Heart right ventricle (tissue), 16 donors: ENCODE results near the gene PLB1. TPM values are rescaled to one million over a fixed set of nuclear protein-coding genes. Genes with fewer than 3 reads are reported as not detected.

Experiments
- ATAC-seq, 8 donors: fragments of 200-7000 bp; cut with Tn5 transposase; one replicate each; pipeline ENCODE4 v1.9.1; 2020; ENCODE audit warnings: mild to moderate bottlenecking in 8 of 8, moderate library complexity in 8 of 8, moderate number of reproducible peaks in 1 of 8
- DNase-seq, 2 donors: peaks; one replicate each; pipeline ENCODE4 v3.0.0-alpha.2; 2020
- H3K27ac ChIP-seq, 10 donors: fragments of 200-600 bp; sonication (generic) in 2 of 10; one replicate each; pipeline versions ENCODE4 v1.5.0 to v1.8.0; 2020 to 2022; ENCODE audit warnings: mild to moderate bottlenecking in 3 of 10
- H3K27me3 ChIP-seq, 7 donors: fragments of 200-600 bp; one replicate each; pipeline ENCODE4 v1.8.0; 2021 to 2022; ENCODE audit warnings: mild to moderate bottlenecking in 2 of 7
- H3K36me3 ChIP-seq, 9 donors: fragments of 200-600 bp; sonication (generic) in 1 of 9; one replicate each; pipeline versions ENCODE4 v1.5.0 to v1.8.0; 2020 to 2022; ENCODE audit warnings: mild to moderate bottlenecking in 2 of 9
- H3K4me1 ChIP-seq, 9 donors: fragments of 200-600 bp; sonication (generic) in 1 of 9; one replicate each; pipeline versions ENCODE4 v1.5.0 to v1.8.0; 2020 to 2022; ENCODE audit warnings: mild to moderate bottlenecking in 4 of 9
- H3K4me3 ChIP-seq, 10 donors: fragments of 200-600 bp; sonication (generic) in 2 of 10; one replicate each; pipeline versions ENCODE4 v1.5.0 to v1.8.0; 2020 to 2022; ENCODE audit warnings: mild to moderate bottlenecking in 7 of 10, moderate library complexity in 2 of 10
- H3K9me3 ChIP-seq, 11 donors: fragments of 200-600 bp in 10 of 11; sonication (generic) in 2 of 11; one replicate each; pipeline versions ENCODE4 v1.5.0 to v1.8.0; 2013 to 2022; ENCODE audit warnings: mild to moderate bottlenecking in 2 of 11, control low read depth in 1 of 11, moderate library complexity in 1 of 11
- CTCF ChIP-seq, 9 donors: fragments of 200-600 bp; sonication (generic) in 2 of 9; IDR thresholded peaks; one replicate each; pipeline versions ENCODE4 v1.5.0 to v1.8.0; 2021 to 2022; ENCODE audit warnings: antibody characterized with exemption in 9 of 9, mild to moderate bottlenecking in 5 of 9, moderate library complexity in 1 of 9
- WGBS, 2 donors: extraction: QIAGEN DNeasy Blood & Tissue Kit; methylation state at CpG; one replicate each; pipeline ENCODE4 v1.1.7; 2013; ENCODE audit warnings: inconsistent platforms in 1 of 2; 5-methylcytosine and 5-hydroxymethylcytosine counted together
- intact Hi-C, 10 donors: fragments of 100-400 bp; cut with DNase I; formaldehyde crosslinking; loops; one replicate each; pipeline versions ENCODE4 v1.11.1 to v1.14.2; 2022
- polyA plus RNA-seq, 2 donors: library from polyadenylated mRNA; stranded (reverse); fragments of 200-250 nt; gene quantifications; one replicate each; pipeline ENCODE4 v1.2.3, GENCODE V29; 2013
- total RNA-seq, 10 donors: library from RNA; stranded (reverse); fragmentation: NEBNext Ultra II Directional in 3 of 10; extraction: Animal tissue kit (Norgen Biotek cat#: 25700) in 3 of 10; gene quantifications; one replicate each; pipeline versions ENCODE4 v1.2.1 to v1.2.4, GENCODE V29; 2021 to 2023
- donor health status: Arrhythmogenic right ventricular cardiomyopathy.
- donor health status: ischemic (EF 13 %, LVEDD 7.1; RV severe dilation, severe dysfunction).
- donor health status: healthy with polysubstance abuse.
- donor health status: DM: no; HTN: yes; CAD: no.
- donor health status: DM: no; HTN: no; CAD: no.
- donor health status: ischemic (EF 25% LVEDD 6.9; RV normal size, moderate dysfunction).
- donor health status: ischemic (EF 25% LVEDD 5.7; RV mildly dilated, moderate dysfunction).
- donor health status: healthy.
- donor health status: DM: yes; HTN: yes; CAD: no.
- donor health status: Ischemic cardiomyopathy.
- donor health status: ischemic (EF 35%, LVEDD 5.7; RV mildly dilated, moderate dysfunction).
- donor health status: nonischemic (EF 11% LVEDD 7.7; RV severe dilation, severe dysfunction).
- donor health status: DM: yes; HTN: yes; CAD: no.
- donor health status: PGD.
- donor health status: ischemic (EF 29% LVEDD 5.4; RV normal size, mild dysfunction).
- donor health status: nonischemic (EF 23%, LVEDD 6.1; RV moderate dilation, normal function).

PLB1 gene
- total and polyA plus RNA-seq, 12 donors = 0.34 to 6.1 (median 1.4) TPM

DNA sequence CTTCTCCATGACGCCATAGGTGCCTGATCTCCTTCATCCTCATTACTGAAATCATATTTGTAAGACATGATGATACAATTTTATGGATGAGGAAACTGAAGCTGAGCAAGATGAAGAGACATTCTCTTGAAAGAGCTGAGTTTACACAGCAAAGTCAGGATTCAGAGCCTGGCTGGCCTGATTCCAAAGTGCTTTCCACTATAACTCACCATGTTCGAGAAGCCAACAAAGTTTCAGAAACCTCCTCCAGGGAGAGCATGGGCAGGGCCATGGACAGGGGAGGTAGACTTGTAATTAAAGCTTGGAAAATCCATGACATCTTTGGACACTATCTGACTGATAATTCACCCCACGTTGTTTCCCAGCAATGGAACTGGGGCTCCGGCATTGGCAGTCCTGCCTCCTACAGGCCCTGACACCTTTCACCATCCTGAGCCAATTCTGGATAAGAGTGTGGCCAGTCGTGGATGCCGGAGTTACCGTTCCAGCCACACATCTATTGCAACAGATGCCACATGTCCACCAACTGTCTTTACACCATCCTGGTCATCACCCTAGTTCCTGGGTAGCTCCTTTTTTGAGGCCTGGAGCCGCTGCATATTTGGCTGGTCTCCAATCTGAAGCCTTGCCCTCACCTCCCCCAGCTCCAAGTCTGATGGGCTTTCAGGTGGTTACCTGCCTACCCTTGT is 170.8 kb downstream of the PLB1 start:
- 69 to 76% methylated on average over 8 of the region's 8 CpGs for WGBS, 2 donors
- H3K27me3 ChIP-seq = no peaks in the 10 kb centered on the region
- DNase-seq = no peak
- ATAC-seq = no peak
- no peak for TF ChIP-seq CTCF (IDR thresholded peaks at IDR 0.05)
- H3K4me1 ChIP-seq = peaks cover 7 to 47% (median 37%) of the 10 kb centered on the region in 9 donors
- H3K27ac ChIP-seq = no peak overlapping the region
- intact Hi-C loops = loop anchor here in 1 of 10 donors (10.0 kb wide), 1 partner anchor 72 kb away; no protein-coding TSS in a partner anchor
- H3K9me3 ChIP-seq = no peaks in the 10 kb centered on the region
- H3K36me3 ChIP-seq = no peaks in the 10 kb centered on the region
- no peak overlapping the region for H3K4me3 ChIP-seq

DNA sequence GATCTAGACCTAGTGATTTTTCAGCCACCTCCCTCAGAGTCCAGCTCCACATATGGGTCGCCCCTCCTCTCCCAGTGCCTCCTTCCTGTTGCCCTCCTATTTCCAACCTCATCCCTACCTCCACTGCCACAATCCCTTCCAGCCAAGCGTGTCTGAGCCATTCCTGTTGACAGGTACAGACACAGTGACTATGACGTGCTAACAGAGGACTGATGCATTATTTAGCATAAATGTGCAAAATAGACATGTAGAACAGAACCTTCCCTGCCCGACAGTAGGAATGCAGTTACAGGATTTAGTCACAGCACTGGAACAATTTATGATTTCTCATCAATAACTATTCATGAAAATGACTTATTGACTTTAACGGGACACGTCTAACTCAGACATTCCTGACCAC is 171.4 kb downstream of the PLB1 start:
- H3K27ac ChIP-seq = no peak overlapping the region
- 90 to 95% methylated on average over 6 of the region's 6 CpGs for WGBS, 2 donors
- H3K4me1 ChIP-seq = peaks cover 4 to 41% (median 32%) of the 10 kb centered on the region in 9 donors

DNA sequence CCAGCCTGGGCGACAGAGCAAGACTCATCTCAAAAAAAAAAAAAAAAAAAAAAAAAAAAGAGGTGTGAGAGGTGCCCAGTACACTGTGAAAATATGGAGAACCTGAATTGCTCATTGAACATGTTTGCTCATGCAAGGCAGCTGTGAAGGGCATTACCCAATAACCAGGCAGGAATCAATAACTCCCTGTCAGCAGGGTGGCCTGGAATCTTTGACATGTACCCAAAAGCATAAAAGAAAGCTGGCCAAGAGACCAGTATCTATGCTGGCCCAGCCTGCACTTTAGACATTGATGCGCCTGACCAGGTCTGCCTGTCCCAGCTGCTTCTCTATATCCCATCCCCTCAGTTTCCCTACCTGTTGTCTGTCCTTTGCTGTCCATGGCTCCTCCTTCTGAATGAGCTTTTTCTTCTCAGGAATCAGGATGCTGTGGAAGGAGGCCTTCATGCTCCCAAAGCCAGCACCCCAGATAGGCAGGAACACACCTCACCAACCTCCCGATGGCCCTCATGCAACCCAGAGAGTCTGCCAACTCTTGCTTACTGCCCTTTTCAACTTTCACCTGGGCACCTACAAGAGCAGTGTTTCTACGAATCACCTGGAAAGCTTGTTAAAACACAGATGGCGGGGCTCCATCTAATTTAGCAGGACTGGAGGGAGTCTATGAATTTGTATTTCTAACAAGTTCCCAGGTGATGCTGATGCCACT is 172.4 kb downstream of the PLB1 start:
- H3K4me1 ChIP-seq = peaks cover 3 to 32% (median 22%) of the 10 kb centered on the region in 9 donors
- no peaks in the 10 kb centered on the region for H3K27me3 ChIP-seq
- H3K27ac ChIP-seq = no peak overlapping the region
- no peak for ATAC-seq
- peaks cover 0 to 3% (median 0%) of the 10 kb centered on the region in 11 donors for H3K9me3 ChIP-seq
- no peak overlapping the region for H3K4me3 ChIP-seq
- intact Hi-C loops = loop anchor here in 1 of 10 donors (10.0 kb wide), 1 partner anchor 73 kb away; no protein-coding TSS in a partner anchor
- WGBS, 2 donors = 97 to 98% methylated on average over 5 of the region's 5 CpGs
- no peak for TF ChIP-seq CTCF (IDR thresholded peaks at IDR 0.05)
- DNase-seq = no peak
- no peaks in the 10 kb centered on the region for H3K36me3 ChIP-seq

More for the DNA sequence above, 171.4 kb downstream of the PLB1 start:
- Histone ChIP-seq H3K9me3 (no peaks in the 10 kb centered on the region), H3K36me3 (no peaks in the 10 kb centered on the region), H3K4me3 (no peak overlapping the region), H3K27me3 (no peaks in the 10 kb centered on the region)
- no peak for ATAC-seq
- DNase-seq = no peak
- no peak for TF ChIP-seq CTCF (IDR thresholded peaks at IDR 0.05)
- intact Hi-C loops = loop anchor here in 1 of 10 donors (10.0 kb wide), 1 partner anchor 72 kb away; no protein-coding TSS in a partner anchor

GRCh38 chr2:28668880-28669279 is 173.0 kb downstream of the PLB1 start:
- no peak overlapping the region for H3K4me3 ChIP-seq
- no peak for ATAC-seq
- intact Hi-C loops = loop anchor here in 1 of 10 donors (10.0 kb wide), 1 partner anchor 74 kb away; no protein-coding TSS in a partner anchor
- TF ChIP-seq CTCF (IDR thresholded peaks at IDR 0.05) = no peak
- H3K4me1 ChIP-seq = peaks cover 0 to 26% (median 16%) of the 10 kb centered on the region in 9 donors
- no peak for DNase-seq
- H3K36me3 ChIP-seq = no peaks in the 10 kb centered on the region
- H3K27me3 ChIP-seq = no peaks in the 10 kb centered on the region
- 95 to 98% methylated on average over 2 of the region's 2 CpGs for WGBS, 2 donors
- H3K9me3 ChIP-seq = peaks cover 0 to 8% (median 0%) of the 10 kb centered on the region in 11 donors
- no peak overlapping the region for H3K27ac ChIP-seq
